IMR-90 (cell line): ENCODE results near the gene ITSN1. TPM values are rescaled to one million over a fixed set of nuclear protein-coding genes. Genes with fewer than 3 reads are reported as not detected.

ENCODE experiments used
- ATAC-seq: fragments of 200-7000 bp; cut with Tn5 transposase; 2 replicates; pipeline ENCODE4 v1.9.1; 2020; ENCODE audit warnings: low read depth, mild to moderate bottlenecking, moderate library complexity
- BruUV-seq: library from RNA; stranded (reverse); fragments of 400-500 nt; replicated peaks from 2 replicates; lab custom pipeline; 2021; lab: Mats Ljungman, UMichigan
- CTCF ChIA-PET: fragments of 300-600 bp; formaldehyde crosslinking; extraction: SDS; loops from one replicate; lab custom pipeline; 2021; ENCODE audit warnings: antibody characterized with exemption; lab: Yijun Ruan, JAX
- POLR2A ChIA-PET: fragments of 300-600 bp; sonication (Branson Sonifier 250); formaldehyde crosslinking; loops from one replicate; lab custom pipeline; 2022; ENCODE audit warnings: antibody characterized with exemption; ENCODE audit not compliant: unreplicated experiment; lab: Charles Lee
- DNase-seq: peaks from one replicate; pipeline ENCODE4 v3.0.0; 2013
- H2AFZ ChIP-seq: replicated peaks from 2 replicates; pipeline ENCODE3; 2013; ENCODE audit warnings: low read length, mild to moderate bottlenecking; ENCODE audit not compliant: poor library complexity
- H2AK5ac ChIP-seq: 2 replicates; pipeline ENCODE4 v1.6.1; 2013; ENCODE audit warnings: low read depth, low read length, inconsistent platforms
- H2AK9ac ChIP-seq: replicated peaks from 2 replicates; pipeline ENCODE3; 2013; ENCODE audit warnings: mild to moderate bottlenecking, low read depth, low read length, moderate library complexity; ENCODE audit not compliant: poor library complexity
- H2BK120ac ChIP-seq: 2 replicates; pipeline ENCODE4 v1.6.1; 2013; ENCODE audit warnings: low read depth, low read length, inconsistent platforms
- H2BK15ac ChIP-seq: 3 replicates; pipeline ENCODE4 v1.6.1; 2013; ENCODE audit warnings: low read depth, low read length, inconsistent platforms
- H2BK20ac ChIP-seq: 2 replicates; pipeline ENCODE4 v1.6.1; 2013; ENCODE audit warnings: low read depth, mild to moderate bottlenecking, inconsistent platforms, low read length, moderate library complexity
- H2BK5ac ChIP-seq: 2 replicates; pipeline ENCODE4 v1.6.1; 2013; ENCODE audit warnings: mild to moderate bottlenecking, low read depth, low read length, inconsistent platforms; ENCODE audit not compliant: poor library complexity, severe bottlenecking
- H3K14ac ChIP-seq: replicated peaks from 2 replicates; pipeline ENCODE4 v1.6.1; 2013; ENCODE audit warnings: low read depth, low read length, inconsistent platforms
- H3K18ac ChIP-seq: 2 replicates; pipeline ENCODE4 v1.6.1; 2013; ENCODE audit warnings: low read depth, low read length, control low read depth
- H3K23ac ChIP-seq: 2 replicates; pipeline ENCODE4 v1.6.1; 2013; ENCODE audit warnings: low read depth, low read length, inconsistent platforms
- H3K27ac ChIP-seq: 2 replicates; pipeline ENCODE4 v1.5.1; 2013; ENCODE audit warnings: mild to moderate bottlenecking, control low read depth, low read length; ENCODE audit not compliant: insufficient read depth
- H3K27me3 ChIP-seq: 2 replicates; pipeline ENCODE4 v1.6.1; 2013; ENCODE audit warnings: low read length; ENCODE audit not compliant: control insufficient read depth, insufficient read depth
- H3K36me3 ChIP-seq: 2 replicates; pipeline ENCODE4 v1.6.1; 2013; ENCODE audit warnings: low read length, mixed read lengths; ENCODE audit not compliant: control insufficient read depth, insufficient read depth
- H3K4ac ChIP-seq: 2 replicates; pipeline ENCODE4 v1.6.1; 2013; ENCODE audit warnings: low read depth, low read length, inconsistent platforms
- H3K4me1 ChIP-seq: 2 replicates; pipeline ENCODE4 v1.6.1; 2013; ENCODE audit warnings: low read length, mixed read lengths; ENCODE audit not compliant: control insufficient read depth, insufficient read depth
- H3K4me2 ChIP-seq: 2 replicates; pipeline ENCODE4 v1.6.1; 2013; ENCODE audit warnings: low read depth, mild to moderate bottlenecking, control low read depth, low read length, moderate library complexity
- H3K4me3 ChIP-seq: 2 replicates; pipeline ENCODE4 v1.5.1; 2013; ENCODE audit warnings: low read depth, mild to moderate bottlenecking, control low read depth, low read length, moderate library complexity; ENCODE audit not compliant: insufficient read depth
- H3K56ac ChIP-seq: 2 replicates; pipeline ENCODE4 v1.6.1; 2013; ENCODE audit warnings: low read length, inconsistent platforms; ENCODE audit not compliant: insufficient read depth; ENCODE audit errors: extremely low read depth
- H3K79me1 ChIP-seq, 2 experiments: 2 replicates each; pipeline ENCODE4 v1.6.1; 2013; ENCODE audit warnings: low read length in 2 of 2, inconsistent platforms in 1 of 2, low read depth in 1 of 2
- H3K9ac ChIP-seq: 2 replicates; pipeline ENCODE4 v1.6.1; 2013; ENCODE audit warnings: low read depth, low read length, control low read depth
- H3K9me1 ChIP-seq: 2 replicates; pipeline ENCODE4 v1.6.1; 2013; ENCODE audit warnings: low read length, inconsistent platforms; ENCODE audit not compliant: insufficient read depth
- H3K9me3 ChIP-seq: 2 replicates; pipeline ENCODE4 v1.6.1; 2013; ENCODE audit warnings: low read length; ENCODE audit not compliant: control insufficient read depth, insufficient read depth
- H4K20me1 ChIP-seq: 2 replicates; pipeline ENCODE4 v1.6.1; 2013; ENCODE audit warnings: low read length, inconsistent platforms; ENCODE audit not compliant: insufficient read depth
- H4K5ac ChIP-seq: 2 replicates; pipeline ENCODE4 v1.6.1; 2013; ENCODE audit warnings: mild to moderate bottlenecking, low read depth, low read length, control low read depth
- H4K8ac ChIP-seq, 2 experiments: 2 replicates each; pipeline ENCODE4 v1.6.1; 2013; ENCODE audit warnings: low read depth in 2 of 2, low read length in 2 of 2, control low read depth in 1 of 2, inconsistent platforms in 1 of 2
- H4K91ac ChIP-seq: 2 replicates; pipeline ENCODE4 v1.6.1; 2013; ENCODE audit warnings: low read depth, low read length, inconsistent platforms; ENCODE audit not compliant: insufficient read depth
- BHLHE40 ChIP-seq: fragments of 150-350 bp; IDR thresholded peaks from 2 replicates; pipeline ENCODE4 v1.6.1; 2016; ENCODE audit warnings: mild to moderate bottlenecking, low read depth, low read length
- CEBPB ChIP-seq: IDR thresholded peaks from 2 replicates; pipeline ENCODE4 v1.6.1; 2012; ENCODE audit warnings: low read depth, low read length, improper control_type of control experiment
- FOS ChIP-seq: fragments of 150-350 bp; IDR thresholded peaks from 2 replicates; pipeline ENCODE4 v1.6.1; 2016; ENCODE audit warnings: low read depth, low read length
- MAFK ChIP-seq: IDR thresholded peaks from 2 replicates; pipeline ENCODE4 v1.6.1; 2012; ENCODE audit warnings: low read depth, low read length, improper control_type of control experiment
- MAZ ChIP-seq: IDR thresholded peaks from 2 replicates; pipeline ENCODE4 v1.6.1; 2012; ENCODE audit warnings: low read depth, mild to moderate bottlenecking, low read length, improper control_type of control experiment, moderate library complexity, borderline replicate concordance
- MXI1 ChIP-seq: IDR thresholded peaks from 2 replicates; pipeline ENCODE4 v1.6.1; 2012; ENCODE audit warnings: low read depth, mild to moderate bottlenecking, low read length, moderate library complexity, borderline replicate concordance
- NFE2L2 ChIP-seq: fragments of 150-350 bp; IDR thresholded peaks from 2 replicates; pipeline ENCODE4 v1.6.1; 2016; ENCODE audit warnings: low read depth, mild to moderate bottlenecking, low read length
- POLR2A ChIP-seq: IDR thresholded peaks from 2 replicates; pipeline ENCODE4 v1.6.1; 2012; ENCODE audit warnings: mild to moderate bottlenecking, low read depth, low read length
- RAD21 ChIP-seq: IDR thresholded peaks from 2 replicates; pipeline ENCODE4 v1.6.1; 2012; ENCODE audit warnings: low read length, improper control_type of control experiment
- RCOR1 ChIP-seq: IDR thresholded peaks from 2 replicates; pipeline ENCODE4 v1.6.1; 2012; ENCODE audit warnings: mild to moderate bottlenecking, low read length, improper control_type of control experiment; ENCODE audit not compliant: insufficient replicate concordance
- RFX5 ChIP-seq: IDR thresholded peaks from 2 replicates; pipeline ENCODE4 v1.8.0; 2012; ENCODE audit warnings: low read depth, mild to moderate bottlenecking, low read length, moderate library complexity
- SMC3 ChIP-seq: fragments of 150-350 bp; IDR thresholded peaks from 2 replicates; pipeline ENCODE4 v1.6.1; 2016; ENCODE audit warnings: low read depth, mild to moderate bottlenecking, antibody characterized with exemption, low read length, moderate library complexity
- USF2 ChIP-seq: fragments of 150-350 bp; IDR thresholded peaks from 2 replicates; pipeline ENCODE4 v1.6.1; 2017; ENCODE audit warnings: mild to moderate bottlenecking, antibody characterized with exemption, low read length, low read depth
- WGBS, 2 experiments: methylation state at CpG; one replicate each; pipeline versions ENCODE4 v1.1.5 to v1.1.7; 2013; ENCODE audit warnings: missing lambda C conversion rate in 2 of 2; ENCODE audit not compliant: insufficient read length in 1 of 2; ENCODE audit errors: extremely low coverage in 2 of 2; 5-methylcytosine and 5-hydroxymethylcytosine counted together
- dilution Hi-C: fragments of 300-500 bp; cut with HindIII; formaldehyde crosslinking; loops from one replicate; pipeline ENCODE4 v1.14.3; 2018; ENCODE audit warnings: low sequenced_read_pairs; ENCODE audit not compliant: unreplicated experiment
- in situ Hi-C: fragments of 300-500 bp; cut with MboI; formaldehyde crosslinking; loops from 3 replicates; pipeline ENCODE4 v1.14.3; 2019; ENCODE audit warnings: low sequenced_read_pairs, inconsistent platforms, mixed read lengths
- intact Hi-C: fragments of 100-400 bp; cut with micrococcal nuclease; formaldehyde crosslinking; loops from 2 replicates; pipeline ENCODE4 v1.10.0; 2022
- polyA plus RNA-seq, 3 experiments: library from polyadenylated mRNA; depleted of rRNA; stranded (reverse); fragments of >200 nt; gene quantifications; 2 replicates each; pipeline ENCODE4 v1.2.3, GENCODE V29; 2012; ENCODE audit warnings: low replicate concordance in 1 of 3
- total RNA-seq: library from RNA; depleted of rRNA; stranded (reverse); fragments of >200 nt; gene quantifications from 2 replicates; pipeline ENCODE4 v1.2.3, GENCODE V29; 2012
- TF ChIP-seq, protein P1 (sequence below): conservative IDR thresholded peaks from 2 replicates; pipeline ENCODE4 v1.5.1; 2012; ENCODE audit warnings: mild to moderate bottlenecking, low read depth, low read length, improper control_type of control experiment
- TF ChIP-seq, protein P2 (sequence below): fragments of 150-350 bp; IDR thresholded peaks from 2 replicates; pipeline ENCODE4 v1.6.1; 2016; ENCODE audit warnings: low read depth, mild to moderate bottlenecking, low read length, moderate library complexity, borderline replicate concordance

Gene ITSN1
- total and polyA plus RNA-seq, 2 of the 4 experiments (the other 2 are of a cell fraction): 45.4 to 62.0 TPM

GRCh38 chr21:33940881-33941245 lies 298.6 kb downstream of the ITSN1 start:
- H3K36me3 ChIP-seq: no peaks in the 10 kb centered on the region
- peak overlapping the region; percentile 58 for H2BK5ac ChIP-seq
- H3K4me1 ChIP-seq: peaks cover 5% of the 10 kb centered on the region; the same call in 1 of the 2 replicates
- in situ Hi-C loops (no loop called here), dilution Hi-C loops (no loop called here), intact Hi-C loops (no loop called here)
- ATAC-seq: peak; percentile 73
- peak overlapping the region; percentile 81 for H3K4ac ChIP-seq
- H4K91ac ChIP-seq: peak overlapping the region; percentile 44; the same call in 1 of the 2 replicates
- no peaks in the 10 kb centered on the region for H4K20me1 ChIP-seq
- DNase-seq: peak; percentile 48
- peak overlapping the region; percentile 45 for H3K18ac ChIP-seq
- peak overlapping the region; percentile 77 for H3K14ac ChIP-seq
- no peak overlapping the region for H3K4me2 ChIP-seq
- ChIA-PET POLR2A (no interaction called here), CTCF (no interaction called here)
- peak overlapping the region; percentile 88; the same call in 1 of the 2 replicates for H2BK20ac ChIP-seq
- 87% methylated on average over 4 of the region's 5 CpGs; no CpG with 5 or more reads in 1 of the 2 experiments for WGBS, 2 experiments
- H3K56ac ChIP-seq: peak overlapping the region; percentile 48; the same call in 1 of the 2 replicates
- H2AFZ ChIP-seq: peak overlapping the region; percentile 82
- H2AK9ac ChIP-seq: no peak overlapping the region
- no peaks in the 10 kb centered on the region for H3K27me3 ChIP-seq
- peak overlapping the region; percentile 57 for H4K5ac ChIP-seq
- peak overlapping the region; percentile 69 for H3K27ac ChIP-seq
- no peak overlapping the region for H3K4me3 ChIP-seq
- H3K23ac ChIP-seq: peak overlapping the region; percentile 45; the same call in 1 of the 2 replicates
- H2BK15ac ChIP-seq: peak overlapping the region; percentile 46; the same call in 1 of the 3 replicates
- peaks cover 6% of the 10 kb centered on the region; the same call in 1 of the 2 replicates for H3K9me1 ChIP-seq
- TF ChIP-seq MXI1: no peak
- TF ChIP-seq, protein P1, sequence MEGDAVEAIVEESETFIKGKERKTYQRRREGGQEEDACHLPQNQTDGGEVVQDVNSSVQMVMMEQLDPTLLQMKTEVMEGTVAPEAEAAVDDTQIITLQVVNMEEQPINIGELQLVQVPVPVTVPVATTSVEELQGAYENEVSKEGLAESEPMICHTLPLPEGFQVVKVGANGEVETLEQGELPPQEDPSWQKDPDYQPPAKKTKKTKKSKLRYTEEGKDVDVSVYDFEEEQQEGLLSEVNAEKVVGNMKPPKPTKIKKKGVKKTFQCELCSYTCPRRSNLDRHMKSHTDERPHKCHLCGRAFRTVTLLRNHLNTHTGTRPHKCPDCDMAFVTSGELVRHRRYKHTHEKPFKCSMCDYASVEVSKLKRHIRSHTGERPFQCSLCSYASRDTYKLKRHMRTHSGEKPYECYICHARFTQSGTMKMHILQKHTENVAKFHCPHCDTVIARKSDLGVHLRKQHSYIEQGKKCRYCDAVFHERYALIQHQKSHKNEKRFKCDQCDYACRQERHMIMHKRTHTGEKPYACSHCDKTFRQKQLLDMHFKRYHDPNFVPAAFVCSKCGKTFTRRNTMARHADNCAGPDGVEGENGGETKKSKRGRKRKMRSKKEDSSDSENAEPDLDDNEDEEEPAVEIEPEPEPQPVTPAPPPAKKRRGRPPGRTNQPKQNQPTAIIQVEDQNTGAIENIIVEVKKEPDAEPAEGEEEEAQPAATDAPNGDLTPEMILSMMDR: no peak
- TF ChIP-seq MAZ: no peak
- TF ChIP-seq RAD21: no peak
- no peak for TF ChIP-seq POLR2A
- TF ChIP-seq SMC3: no peak
- no peak for TF ChIP-seq MAFK
- TF ChIP-seq CEBPB: no peak
- TF ChIP-seq BHLHE40: no peak
- no peak for TF ChIP-seq RFX5
- no peak for TF ChIP-seq RCOR1
- TF ChIP-seq NFE2L2: no peak
- no peak for TF ChIP-seq FOS
- no peak for TF ChIP-seq USF2
- TF ChIP-seq, protein P2, sequence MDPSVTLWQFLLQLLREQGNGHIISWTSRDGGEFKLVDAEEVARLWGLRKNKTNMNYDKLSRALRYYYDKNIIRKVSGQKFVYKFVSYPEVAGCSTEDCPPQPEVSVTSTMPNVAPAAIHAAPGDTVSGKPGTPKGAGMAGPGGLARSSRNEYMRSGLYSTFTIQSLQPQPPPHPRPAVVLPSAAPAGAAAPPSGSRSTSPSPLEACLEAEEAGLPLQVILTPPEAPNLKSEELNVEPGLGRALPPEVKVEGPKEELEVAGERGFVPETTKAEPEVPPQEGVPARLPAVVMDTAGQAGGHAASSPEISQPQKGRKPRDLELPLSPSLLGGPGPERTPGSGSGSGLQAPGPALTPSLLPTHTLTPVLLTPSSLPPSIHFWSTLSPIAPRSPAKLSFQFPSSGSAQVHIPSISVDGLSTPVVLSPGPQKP: no peak
- H2BK120ac ChIP-seq: peak overlapping the region; percentile 75
- BruUV-seq: no TSS peak
- no peaks in the 10 kb centered on the region for H3K9me3 ChIP-seq
- 0 out of 2 replicates have a peak overlapping the region, but pooled peaks have one; percentile 20 for H3K9ac ChIP-seq
- H3K79me1 ChIP-seq: no peaks in the 10 kb centered on the region
- H4K8ac ChIP-seq: peak overlapping the region; percentile 2 to 82; a peak in 3 of 4 replicates
- H2AK5ac ChIP-seq: peak overlapping the region; percentile 63; the same call in 1 of the 2 replicates
